ENCODE data around the gene CAMK2G.

DNA sequence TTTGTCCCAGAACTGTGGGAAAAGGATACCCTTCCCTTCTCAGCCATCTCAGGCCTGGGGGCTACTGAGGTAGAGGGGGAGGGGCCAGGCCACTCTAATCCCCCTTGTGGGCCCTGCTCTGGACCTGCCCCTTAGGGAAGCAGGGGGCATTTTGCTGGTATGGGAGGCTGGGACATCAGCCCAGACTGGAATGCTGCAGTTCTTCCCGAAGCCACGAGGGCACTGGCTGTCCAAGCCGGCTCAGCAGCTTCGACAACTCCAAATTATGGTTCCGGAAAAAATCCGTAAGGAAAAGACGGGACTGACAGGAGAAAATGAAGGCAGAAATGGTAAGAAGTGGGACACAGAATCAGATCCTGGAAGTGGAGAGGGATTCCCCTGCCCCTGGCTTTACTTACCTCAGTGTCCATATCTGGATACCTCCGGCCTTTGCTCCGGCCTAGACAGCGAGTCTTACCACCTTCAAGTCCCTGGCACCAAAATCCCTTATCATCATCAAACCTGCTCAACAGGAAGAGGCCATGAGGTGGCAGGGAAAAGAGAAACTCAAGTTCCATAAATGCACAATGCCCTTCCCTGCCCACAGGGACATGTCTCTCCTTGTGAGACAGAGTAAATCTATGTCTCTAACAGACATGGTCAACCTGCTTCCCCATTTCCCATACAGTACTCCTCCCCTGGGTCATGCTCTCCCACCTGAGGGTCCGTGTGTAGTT, 71.9 kb downstream of the CAMK2G start:
- TF ChIP-seq, protein P1, sequence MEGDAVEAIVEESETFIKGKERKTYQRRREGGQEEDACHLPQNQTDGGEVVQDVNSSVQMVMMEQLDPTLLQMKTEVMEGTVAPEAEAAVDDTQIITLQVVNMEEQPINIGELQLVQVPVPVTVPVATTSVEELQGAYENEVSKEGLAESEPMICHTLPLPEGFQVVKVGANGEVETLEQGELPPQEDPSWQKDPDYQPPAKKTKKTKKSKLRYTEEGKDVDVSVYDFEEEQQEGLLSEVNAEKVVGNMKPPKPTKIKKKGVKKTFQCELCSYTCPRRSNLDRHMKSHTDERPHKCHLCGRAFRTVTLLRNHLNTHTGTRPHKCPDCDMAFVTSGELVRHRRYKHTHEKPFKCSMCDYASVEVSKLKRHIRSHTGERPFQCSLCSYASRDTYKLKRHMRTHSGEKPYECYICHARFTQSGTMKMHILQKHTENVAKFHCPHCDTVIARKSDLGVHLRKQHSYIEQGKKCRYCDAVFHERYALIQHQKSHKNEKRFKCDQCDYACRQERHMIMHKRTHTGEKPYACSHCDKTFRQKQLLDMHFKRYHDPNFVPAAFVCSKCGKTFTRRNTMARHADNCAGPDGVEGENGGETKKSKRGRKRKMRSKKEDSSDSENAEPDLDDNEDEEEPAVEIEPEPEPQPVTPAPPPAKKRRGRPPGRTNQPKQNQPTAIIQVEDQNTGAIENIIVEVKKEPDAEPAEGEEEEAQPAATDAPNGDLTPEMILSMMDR (conservative IDR thresholded peaks at IDR 0.05), result no peak
- TF ChIP-seq EZH2 (IDR thresholded peaks at IDR 0.05; ENCODE audit: low read depth), result no peak
